GM10248 (cell line): ENCODE data around the gene PRKAA1.
A peak's percentile ranks its signal among the peaks of the same experiment; 100 is the strongest.

Experiments used
- CTCF ChIA-PET: fragments of 300-600 bp; sonication (Branson Sonifier 250); formaldehyde crosslinking; extraction: SDS; loops from one replicate; lab custom pipeline; 2021; ENCODE audit warnings: antibody characterized with exemption; lab: Yijun Ruan, JAX
- POLR2A ChIA-PET: fragments of 350-650 bp; sonication (Branson Sonifier 250); formaldehyde crosslinking; extraction: SDS; loops from one replicate; lab custom pipeline; 2020; ENCODE audit warnings: antibody characterized with exemption; lab: Yijun Ruan, JAX
- DNase-seq: peaks from one replicate; pipeline ENCODE4 v3.0.0; 2012; ENCODE audit errors: extremely low spot score
- TF ChIP-seq, protein P1 (sequence below): IDR thresholded peaks from 2 replicates; pipeline ENCODE4 v1.5.1; 2012; ENCODE audit warnings: mild to moderate bottlenecking, low read depth; ENCODE audit errors: extremely low read depth, missing control alignments, control extremely low read depth

Gene PRKAA1

DNA sequence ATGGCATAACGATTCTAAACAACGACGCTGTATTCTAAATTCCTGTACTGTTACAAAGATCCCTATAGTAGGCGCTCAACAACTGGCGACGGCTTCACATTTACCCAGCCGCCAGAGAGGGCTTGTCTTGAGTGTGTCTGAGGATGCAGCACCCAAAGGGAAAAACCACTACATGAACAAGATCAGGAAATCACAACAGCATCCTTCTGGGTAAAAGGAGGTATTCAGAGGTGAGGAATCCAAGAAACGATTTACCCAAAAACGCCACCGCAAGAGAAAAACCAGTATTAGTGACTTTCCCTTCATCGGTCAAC is 43.1 kb downstream of the PRKAA1 start:
- ChIA-PET CTCF (interaction anchor here (1.0 to 1.8 kb wide), 4 partner anchors 13 to 61 kb away, joined by 3 to 5 read pairs (median 4); no protein-coding TSS in a partner anchor), POLR2A (no interaction called here)
- TF ChIP-seq, protein P1, sequence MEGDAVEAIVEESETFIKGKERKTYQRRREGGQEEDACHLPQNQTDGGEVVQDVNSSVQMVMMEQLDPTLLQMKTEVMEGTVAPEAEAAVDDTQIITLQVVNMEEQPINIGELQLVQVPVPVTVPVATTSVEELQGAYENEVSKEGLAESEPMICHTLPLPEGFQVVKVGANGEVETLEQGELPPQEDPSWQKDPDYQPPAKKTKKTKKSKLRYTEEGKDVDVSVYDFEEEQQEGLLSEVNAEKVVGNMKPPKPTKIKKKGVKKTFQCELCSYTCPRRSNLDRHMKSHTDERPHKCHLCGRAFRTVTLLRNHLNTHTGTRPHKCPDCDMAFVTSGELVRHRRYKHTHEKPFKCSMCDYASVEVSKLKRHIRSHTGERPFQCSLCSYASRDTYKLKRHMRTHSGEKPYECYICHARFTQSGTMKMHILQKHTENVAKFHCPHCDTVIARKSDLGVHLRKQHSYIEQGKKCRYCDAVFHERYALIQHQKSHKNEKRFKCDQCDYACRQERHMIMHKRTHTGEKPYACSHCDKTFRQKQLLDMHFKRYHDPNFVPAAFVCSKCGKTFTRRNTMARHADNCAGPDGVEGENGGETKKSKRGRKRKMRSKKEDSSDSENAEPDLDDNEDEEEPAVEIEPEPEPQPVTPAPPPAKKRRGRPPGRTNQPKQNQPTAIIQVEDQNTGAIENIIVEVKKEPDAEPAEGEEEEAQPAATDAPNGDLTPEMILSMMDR: peak; percentile 67
- peak; percentile 76 for DNase-seq

DNA sequence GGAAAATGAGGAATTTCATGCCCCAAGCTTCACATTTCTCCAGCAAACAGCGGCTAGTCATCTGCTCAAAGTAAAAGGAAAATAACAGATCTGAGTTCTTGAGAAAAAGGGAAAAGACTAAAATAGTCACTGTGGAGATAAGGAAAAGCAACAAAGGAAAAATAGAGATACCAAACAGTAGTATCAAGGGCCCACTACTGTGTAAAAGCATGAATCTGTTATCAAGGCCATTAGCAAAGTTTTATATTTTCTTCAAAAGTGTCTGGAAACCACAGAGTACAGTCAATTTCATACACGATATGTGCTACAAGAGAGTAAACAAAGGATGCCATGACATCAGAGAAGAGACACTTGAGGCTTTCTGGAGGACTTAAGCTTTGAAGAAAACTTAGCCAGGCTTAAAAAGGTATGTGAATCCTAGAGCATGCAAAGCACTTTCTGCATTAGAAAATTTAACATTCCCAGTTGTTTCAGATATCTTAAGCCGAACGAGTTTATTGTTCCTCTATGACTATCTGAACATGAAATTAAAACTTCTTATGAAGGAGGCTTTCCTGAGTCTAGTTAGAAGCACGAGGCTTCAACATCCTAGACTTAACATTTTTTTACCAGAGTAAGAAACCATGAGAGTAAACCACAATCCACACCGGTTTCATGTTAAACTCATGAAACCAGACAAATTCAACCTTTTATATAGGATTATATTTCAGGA is 43.6 kb downstream of the PRKAA1 start:
- peak; percentile 26 for DNase-seq
- TF ChIP-seq, protein P1: no peak
- ChIA-PET POLR2A (no interaction called here), CTCF (interaction anchor here (1.0 to 1.6 kb wide), 2 partner anchors 14 to 36 kb away, joined by 3 to 5 read pairs; no protein-coding TSS in a partner anchor)

DNA sequence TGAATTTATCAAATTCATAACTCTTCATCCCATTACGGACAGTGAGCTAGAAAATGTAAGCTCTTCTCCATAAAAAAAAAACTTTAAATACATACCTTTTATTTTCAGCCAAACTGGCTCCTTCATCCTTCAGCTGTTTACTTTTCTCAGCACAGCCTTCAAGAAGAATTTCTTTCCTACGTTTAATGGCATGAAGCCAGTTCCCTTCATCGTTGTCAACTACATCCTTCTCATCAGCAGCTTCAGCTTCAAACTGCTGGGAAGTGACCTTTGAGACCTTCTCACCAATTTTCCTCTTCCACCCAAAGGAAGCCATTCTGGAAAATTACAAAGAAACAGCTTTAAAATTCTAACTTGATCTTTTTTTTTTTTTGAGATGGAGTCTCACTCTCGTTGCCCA is 51.5 kb downstream of the PRKAA1 start:
- no peak for DNase-seq
- CTCF ChIA-PET: interaction anchor here (0.8 to 1.4 kb wide), 2 partner anchors 32 to 65 kb away, joined by 3 read pairs; no protein-coding TSS in a partner anchor
- TF ChIP-seq, protein P1: no peak
- POLR2A ChIA-PET: no interaction called here

DNA sequence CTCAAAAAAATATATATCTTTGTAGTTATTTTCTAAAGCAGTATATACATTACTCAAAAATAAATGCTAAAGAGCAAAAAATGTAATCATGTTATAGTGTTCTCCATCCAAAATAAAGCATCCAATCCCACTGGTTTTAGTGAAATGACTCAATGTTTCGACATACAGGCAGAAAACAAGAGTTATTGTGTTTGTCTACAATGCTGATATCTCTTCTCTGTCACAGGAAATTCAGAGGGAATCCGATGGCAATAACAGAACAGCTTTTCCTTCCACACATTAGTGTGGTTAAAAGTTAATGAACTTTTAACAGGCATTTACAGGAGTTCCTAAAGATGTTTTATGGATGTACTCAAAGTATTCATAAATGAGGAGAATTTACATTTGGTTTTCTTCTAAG is 54.4 kb downstream of the PRKAA1 start:
- CTCF ChIA-PET: no interaction called here
- TF ChIP-seq, protein P1: no peak
- POLR2A ChIA-PET: interaction anchor here (0.5 to 0.7 kb wide), 2 partner anchors 54 to 64 kb away, joined by 5 read pairs; partner anchors contain the start of gene PRKAA1
- no peak for DNase-seq

DNA sequence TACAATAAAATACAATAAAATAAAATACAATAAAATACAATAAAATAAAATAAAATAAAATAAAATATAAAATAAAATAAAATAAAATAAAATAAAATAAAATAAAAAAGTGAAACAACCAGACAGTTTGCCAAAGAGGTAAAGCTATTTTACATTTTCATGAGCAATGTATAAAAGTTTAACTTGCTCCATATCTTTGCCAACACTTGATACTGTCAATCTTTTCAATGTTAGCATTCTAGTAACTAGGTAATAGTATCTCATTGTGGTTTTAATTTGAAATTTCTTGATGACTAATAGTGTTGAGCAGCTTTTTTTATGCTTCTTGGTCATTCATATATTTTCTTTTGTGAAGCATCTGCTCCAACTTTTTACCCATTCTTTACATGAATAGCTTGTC is 59.7 kb downstream of the PRKAA1 start:
- CTCF ChIA-PET: interaction anchor here (1.5 kb wide), 2 partner anchors 9 to 790 kb away, joined by 3 read pairs; no protein-coding TSS in a partner anchor
- DNase-seq: no peak
- TF ChIP-seq, protein P1: no peak
- POLR2A ChIA-PET: no interaction called here

DNA sequence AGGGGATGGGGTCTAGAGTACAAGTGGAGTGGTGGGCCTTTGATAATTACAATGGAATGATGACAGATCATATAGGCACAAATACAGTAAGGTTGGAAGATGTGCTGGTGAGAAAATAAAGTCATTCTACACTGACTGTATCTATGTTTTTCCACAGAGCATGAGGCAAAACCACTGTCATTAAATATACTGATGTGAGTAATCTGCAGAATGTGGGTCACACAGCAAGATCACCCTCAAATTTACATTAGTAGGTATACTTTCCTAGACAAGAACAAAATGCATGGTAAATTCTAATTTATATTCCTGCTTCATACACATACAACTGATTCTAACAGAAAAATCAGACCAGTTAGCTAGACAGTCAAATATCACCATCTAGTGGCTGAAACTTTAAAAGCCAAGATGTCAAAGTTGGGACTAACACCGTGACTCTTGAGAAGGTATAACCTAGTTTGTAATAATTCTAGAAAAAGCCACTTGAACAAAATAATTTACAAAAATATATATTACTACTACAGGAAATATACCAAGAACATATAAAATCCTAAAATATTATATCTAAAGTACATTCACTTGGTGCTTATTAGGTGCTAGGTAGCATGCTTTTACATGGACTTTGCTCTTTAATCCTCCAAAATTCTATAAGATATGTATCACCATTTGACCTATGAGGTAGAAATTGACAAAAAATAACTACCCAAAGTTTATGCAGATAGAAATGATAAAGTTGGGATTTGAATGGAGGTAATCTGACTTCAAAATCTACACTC is 61.9 kb downstream of the PRKAA1 start:
- peak; percentile 32 for DNase-seq
- TF ChIP-seq, protein P1: peak; percentile 59
- ChIA-PET POLR2A (no interaction called here), CTCF (interaction anchor here (1.0 to 3.4 kb wide), 10 partner anchors 12 to 1092 kb away, joined by 3 to 18 read pairs (median 4); partner anchors contain the start of gene PTGER4)
